ENCODE results near the gene NGF. TPM values are rescaled to one million over a fixed set of nuclear protein-coding genes. Genes with fewer than 3 reads are reported as not detected.
A peak's percentile ranks its signal among the peaks of the same experiment; 100 is the strongest.

Gene NGF
- total RNA-seq, 2 donors from 2014 or later = 5.1 to 12.0 TPM

DNA sequence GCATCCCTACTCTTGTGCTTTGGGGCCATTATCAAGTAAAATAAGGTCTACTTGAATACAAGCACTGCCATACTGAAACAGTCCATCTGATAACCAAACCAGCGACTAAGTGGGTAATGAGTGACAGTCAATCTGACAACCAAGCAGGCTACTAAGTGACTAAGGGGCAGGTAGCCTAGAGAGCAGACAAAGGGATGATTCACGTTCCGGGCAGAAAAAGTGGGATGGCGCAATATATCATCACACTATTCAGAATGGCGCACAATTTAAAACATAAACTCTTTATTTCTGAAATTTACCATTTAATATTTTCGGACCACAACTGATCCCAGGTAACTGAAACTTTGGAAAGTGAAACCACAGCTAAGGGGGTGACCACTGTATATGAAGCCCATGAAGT lies 17.7 kb downstream of the NGF start:
- DNase-seq (ENCODE audit: low spot score) = no peak
- no peak overlapping the region for H3K27ac ChIP-seq

DNA sequence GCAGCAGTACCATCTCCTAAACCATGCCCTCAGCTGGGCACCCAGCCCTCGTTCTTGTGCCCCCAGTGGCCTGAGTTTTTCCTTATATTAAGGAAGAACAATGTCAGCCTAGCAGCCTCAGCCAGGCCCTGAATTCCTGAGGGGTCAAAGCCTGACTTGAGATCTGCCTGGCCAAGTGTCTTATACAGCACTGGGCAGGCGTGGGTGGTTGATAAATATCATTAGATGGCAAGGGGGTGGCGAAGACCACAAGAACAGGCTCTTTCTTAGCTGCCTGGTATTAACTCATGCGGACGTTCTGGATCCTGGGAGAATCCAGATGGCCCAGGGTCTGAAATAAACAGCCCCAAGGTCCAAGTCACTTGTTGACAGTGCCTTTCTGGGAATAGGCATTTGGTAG lies 18.3 kb downstream of the NGF start:
- TF ChIP-seq, protein P1, sequence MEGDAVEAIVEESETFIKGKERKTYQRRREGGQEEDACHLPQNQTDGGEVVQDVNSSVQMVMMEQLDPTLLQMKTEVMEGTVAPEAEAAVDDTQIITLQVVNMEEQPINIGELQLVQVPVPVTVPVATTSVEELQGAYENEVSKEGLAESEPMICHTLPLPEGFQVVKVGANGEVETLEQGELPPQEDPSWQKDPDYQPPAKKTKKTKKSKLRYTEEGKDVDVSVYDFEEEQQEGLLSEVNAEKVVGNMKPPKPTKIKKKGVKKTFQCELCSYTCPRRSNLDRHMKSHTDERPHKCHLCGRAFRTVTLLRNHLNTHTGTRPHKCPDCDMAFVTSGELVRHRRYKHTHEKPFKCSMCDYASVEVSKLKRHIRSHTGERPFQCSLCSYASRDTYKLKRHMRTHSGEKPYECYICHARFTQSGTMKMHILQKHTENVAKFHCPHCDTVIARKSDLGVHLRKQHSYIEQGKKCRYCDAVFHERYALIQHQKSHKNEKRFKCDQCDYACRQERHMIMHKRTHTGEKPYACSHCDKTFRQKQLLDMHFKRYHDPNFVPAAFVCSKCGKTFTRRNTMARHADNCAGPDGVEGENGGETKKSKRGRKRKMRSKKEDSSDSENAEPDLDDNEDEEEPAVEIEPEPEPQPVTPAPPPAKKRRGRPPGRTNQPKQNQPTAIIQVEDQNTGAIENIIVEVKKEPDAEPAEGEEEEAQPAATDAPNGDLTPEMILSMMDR (IDR thresholded peaks at IDR 0.05) = no peak
- H3K36me3 ChIP-seq = peaks cover 3% of the 10 kb centered on the region
- no peak for DNase-seq (ENCODE audit: low spot score)
- H3K4me1 ChIP-seq = peaks cover 0 to 4% of the 10 kb centered on the region in 2 donors
- no peaks in the 10 kb centered on the region for H3K9me3 ChIP-seq
- no peaks in the 10 kb centered on the region for H3K27me3 ChIP-seq
- H3K4me3 ChIP-seq = no peak overlapping the region
- H3K27ac ChIP-seq = no peak overlapping the region

More for the DNA sequence above, 17.7 kb downstream of the NGF start:
- peaks cover 3% of the 10 kb centered on the region for H3K36me3 ChIP-seq
- TF ChIP-seq, protein P1 (IDR thresholded peaks at IDR 0.05) = no peak
- H3K9me3 ChIP-seq = no peaks in the 10 kb centered on the region
- no peaks in the 10 kb centered on the region for H3K4me1 ChIP-seq
- H3K27me3 ChIP-seq = no peaks in the 10 kb centered on the region
- no peak overlapping the region for H3K4me3 ChIP-seq

DNA sequence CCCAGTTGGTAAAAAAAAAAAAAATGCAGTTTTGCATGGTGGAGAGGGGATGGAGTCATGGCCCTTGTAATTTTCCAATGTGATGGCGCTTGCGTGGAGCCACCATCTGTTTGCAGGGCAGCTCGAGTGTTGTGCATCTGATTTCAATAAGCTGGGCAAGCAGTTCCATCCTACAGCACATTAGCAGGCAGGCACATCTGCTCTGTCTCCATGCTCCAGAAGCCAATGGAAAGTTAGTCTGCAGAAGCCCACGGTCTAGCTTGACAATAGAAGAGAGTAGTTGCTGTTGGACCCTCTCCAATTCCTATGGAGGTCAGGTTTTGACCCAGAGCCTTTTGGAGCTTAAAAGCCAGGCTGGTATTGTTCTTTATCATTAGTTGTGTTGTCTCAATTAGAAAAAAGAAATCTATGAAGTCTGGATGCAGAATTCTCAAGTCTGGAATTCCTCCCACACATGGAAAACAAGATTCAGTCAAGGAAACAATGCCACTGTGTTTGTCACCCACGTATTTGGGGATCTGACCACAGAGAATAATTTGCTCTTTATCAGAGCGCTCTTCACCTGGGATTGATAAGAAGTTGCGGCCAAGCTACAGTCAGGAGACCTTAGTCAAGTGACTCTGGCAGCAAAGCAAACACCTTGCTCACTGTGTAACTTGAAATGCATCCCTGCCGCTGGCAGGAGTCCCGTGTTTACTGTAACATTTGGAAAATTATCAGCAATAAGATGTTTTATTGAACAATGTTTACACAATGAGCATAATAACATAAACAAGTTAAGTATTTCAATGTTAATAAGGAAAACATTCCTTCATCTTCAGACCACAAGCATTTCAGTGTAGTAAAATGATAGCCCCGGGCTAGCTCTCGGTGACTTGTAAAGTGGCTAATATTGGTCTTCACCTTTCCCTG lies 20.7 kb downstream of the NGF start:
- H3K9me3 ChIP-seq = no peaks in the 10 kb centered on the region
- peaks cover 0 to 17% of the 10 kb centered on the region in 2 donors for H3K4me1 ChIP-seq
- no peak overlapping the region for H3K27ac ChIP-seq
- TF ChIP-seq, protein P1 (IDR thresholded peaks at IDR 0.05) = no peak
- DNase-seq (ENCODE audit: low spot score) = no peak
- peaks cover 3% of the 10 kb centered on the region for H3K36me3 ChIP-seq
- no peak overlapping the region for H3K4me3 ChIP-seq
- no peaks in the 10 kb centered on the region for H3K27me3 ChIP-seq

DNA sequence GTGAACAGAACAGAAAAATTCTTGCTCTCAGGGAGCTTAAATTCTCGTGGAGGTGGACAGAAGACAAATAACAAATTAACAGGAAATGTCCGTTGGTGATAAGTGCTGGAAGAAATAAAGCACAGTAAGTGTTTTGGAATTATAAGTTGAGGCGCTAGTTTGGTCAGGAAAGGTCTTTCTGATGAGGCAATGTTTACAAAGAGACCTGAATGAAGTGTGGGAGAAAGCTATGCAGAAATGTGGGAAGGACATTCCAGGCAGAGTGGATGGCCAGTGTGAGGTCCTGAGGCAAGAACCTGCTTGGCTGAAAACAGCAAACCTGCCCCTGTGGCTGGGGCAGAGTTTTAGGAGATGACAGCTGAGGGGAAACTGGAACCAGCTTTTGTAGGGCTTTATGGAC lies 23.3 kb downstream of the NGF start:
- Histone ChIP-seq H3K27ac (peak overlapping the region; percentile 25 to 48), H3K36me3 (peaks cover 3% of the 10 kb centered on the region), H3K4me3 (no peak overlapping the region), H3K9me3 (no peaks in the 10 kb centered on the region), H3K27me3 (no peaks in the 10 kb centered on the region), H3K4me1 (peaks cover 0 to 17% of the 10 kb centered on the region in 2 donors)
- no peak for DNase-seq (ENCODE audit: low spot score)
- TF ChIP-seq, protein P1 (IDR thresholded peaks at IDR 0.05) = no peak

DNA sequence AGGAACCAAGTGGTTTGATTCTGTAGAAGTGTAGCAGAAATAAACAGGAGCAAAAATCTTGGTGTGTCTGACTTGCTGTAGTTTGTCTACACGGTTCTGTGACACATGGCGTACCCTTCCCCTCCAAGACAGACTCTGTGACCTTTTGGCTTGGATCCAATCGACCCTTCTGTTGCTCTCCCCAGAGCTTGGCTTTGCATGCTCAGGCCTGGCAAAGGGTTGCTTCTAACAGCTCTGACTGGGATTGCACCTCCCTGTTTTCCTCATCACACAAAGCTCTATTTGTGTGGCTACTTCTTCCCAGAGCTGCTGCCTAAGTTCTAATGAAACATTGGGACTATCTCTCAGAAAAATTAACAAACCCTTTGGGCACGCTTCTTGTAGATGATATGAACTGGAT lies 24.0 kb downstream of the NGF start:
- H3K27ac ChIP-seq = peak overlapping the region; percentile 25 to 48
- H3K36me3 ChIP-seq = peaks cover 3% of the 10 kb centered on the region
- H3K9me3 ChIP-seq = no peaks in the 10 kb centered on the region
- H3K4me1 ChIP-seq = peaks cover 0 to 17% of the 10 kb centered on the region in 2 donors
- TF ChIP-seq, protein P1 (IDR thresholded peaks at IDR 0.05) = no peak
- H3K4me3 ChIP-seq = no peak overlapping the region
- no peaks in the 10 kb centered on the region for H3K27me3 ChIP-seq
- DNase-seq (ENCODE audit: low spot score) = no peak

All from right atrium auricular region (tissue), 2 donors.